ENCODE results near the gene RALGPS1.

RALGPS1 gene

DNA sequence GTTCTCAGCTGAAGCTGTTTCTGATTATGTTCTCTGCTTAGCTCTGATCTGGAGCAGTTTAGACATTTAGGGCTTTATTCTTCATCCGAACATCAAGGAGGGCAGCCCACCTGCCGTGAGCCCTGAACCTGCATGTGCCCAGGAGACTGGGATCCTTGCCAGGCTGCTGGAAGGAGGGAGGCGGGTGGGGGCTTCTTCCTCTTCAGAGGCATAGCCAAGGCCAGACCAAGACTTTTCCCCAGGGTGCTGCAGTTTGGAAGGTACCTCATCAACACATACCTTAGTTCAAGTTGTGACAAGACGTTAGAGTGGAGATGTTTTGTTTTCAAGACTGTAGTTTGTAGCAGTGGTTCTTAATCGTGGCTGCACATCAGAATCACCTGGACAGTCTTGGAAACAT is 64.9 kb downstream of the RALGPS1 start:
- no peak for DNase-seq
- in situ Hi-C loops (cut with HindIII; ENCODE audit: low pct_ligation_motif_present, low pct_unique_long_range_greater_than_20kb, low sequenced_read_pairs), result no loop called here

DNA sequence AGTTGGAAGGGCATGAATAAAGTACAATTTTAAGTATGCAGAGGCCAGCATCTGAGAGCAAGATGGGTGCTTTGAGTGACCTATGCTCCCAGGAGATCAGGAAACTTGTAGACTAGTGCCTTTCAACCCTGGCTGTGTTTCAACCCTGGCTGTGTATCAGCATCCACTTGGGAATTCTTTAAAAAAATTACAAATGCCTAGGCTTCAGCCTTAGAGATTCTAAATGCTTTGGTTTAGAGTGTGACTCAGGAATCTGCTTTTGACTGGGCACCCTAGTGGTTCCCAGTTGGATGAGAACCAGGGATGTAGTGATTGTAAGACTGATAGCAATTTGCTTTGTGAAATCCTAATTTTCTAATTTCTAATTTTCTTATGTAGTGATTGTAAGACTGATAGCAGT is 65.6 kb downstream of the RALGPS1 start:
- in situ Hi-C loops (cut with HindIII; ENCODE audit: low pct_ligation_motif_present, low pct_unique_long_range_greater_than_20kb, low sequenced_read_pairs), result no loop called here
- no peak for DNase-seq

DNA sequence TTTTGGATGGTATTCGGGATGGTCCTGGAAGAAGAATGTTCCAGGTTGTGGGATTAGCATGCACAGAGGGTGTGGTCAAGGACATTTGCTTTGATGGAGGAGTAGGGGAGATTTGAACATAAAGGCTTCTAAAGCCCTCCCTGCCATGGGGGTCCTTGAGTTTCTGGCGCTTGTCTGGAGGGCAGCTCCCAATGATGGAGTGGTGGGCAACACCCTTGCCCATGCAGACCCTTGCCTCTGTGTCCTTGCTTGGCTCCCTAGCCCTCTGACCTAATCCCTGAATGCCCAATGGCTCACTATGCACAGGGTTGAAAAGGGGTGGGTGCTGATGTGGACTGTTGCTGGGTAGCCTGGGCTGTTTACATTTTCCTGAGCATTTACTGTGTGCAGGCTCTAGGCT is 66.6 kb downstream of the RALGPS1 start:
- in situ Hi-C loops (cut with HindIII; ENCODE audit: low pct_ligation_motif_present, low pct_unique_long_range_greater_than_20kb, low sequenced_read_pairs), result no loop called here

DNA sequence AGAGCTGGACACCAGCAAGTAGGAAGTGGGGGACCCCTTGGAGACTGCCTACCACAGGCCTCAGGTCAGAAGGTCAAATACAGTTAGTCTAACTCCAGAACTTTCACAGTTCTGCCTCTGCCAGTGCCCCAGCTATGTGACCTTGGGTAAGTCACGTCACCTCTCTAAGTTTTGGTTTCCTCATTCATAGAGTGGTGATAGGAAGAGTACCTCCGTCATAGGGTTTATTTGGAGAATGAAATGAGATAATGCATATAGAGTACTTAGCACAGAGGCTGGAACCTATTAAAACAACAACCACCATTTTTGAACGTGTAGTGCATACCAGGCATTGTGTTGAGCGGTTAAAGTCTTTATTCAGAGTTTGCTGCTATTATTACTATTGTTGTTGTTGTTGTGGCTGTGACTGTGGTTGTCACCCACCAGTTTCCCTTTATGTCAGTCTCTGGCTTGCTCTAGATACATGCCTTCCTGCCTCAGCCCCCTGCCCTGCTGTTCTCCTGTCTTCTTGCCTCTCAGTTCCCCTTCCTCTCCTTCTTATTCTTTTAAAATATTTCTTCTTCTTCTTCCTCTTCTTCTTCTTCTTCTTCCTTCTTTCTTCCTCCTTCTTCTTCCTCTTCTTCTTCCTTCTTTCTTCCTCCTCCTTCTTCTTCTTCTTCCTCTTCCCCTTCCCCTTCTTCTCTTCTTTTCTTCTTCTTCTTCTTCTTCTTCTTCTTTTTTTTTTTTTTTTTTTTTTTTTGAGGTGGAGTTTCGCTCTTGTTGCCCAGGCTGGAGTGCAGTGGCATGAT is 67.8 kb downstream of the RALGPS1 start:
- in situ Hi-C loops (cut with HindIII; ENCODE audit: low pct_ligation_motif_present, low pct_unique_long_range_greater_than_20kb, low sequenced_read_pairs), result no loop called here
- DNase-seq, result no peak

More for the DNA sequence above, 66.6 kb downstream of the RALGPS1 start:
- DNase-seq, result no peak

DNA sequence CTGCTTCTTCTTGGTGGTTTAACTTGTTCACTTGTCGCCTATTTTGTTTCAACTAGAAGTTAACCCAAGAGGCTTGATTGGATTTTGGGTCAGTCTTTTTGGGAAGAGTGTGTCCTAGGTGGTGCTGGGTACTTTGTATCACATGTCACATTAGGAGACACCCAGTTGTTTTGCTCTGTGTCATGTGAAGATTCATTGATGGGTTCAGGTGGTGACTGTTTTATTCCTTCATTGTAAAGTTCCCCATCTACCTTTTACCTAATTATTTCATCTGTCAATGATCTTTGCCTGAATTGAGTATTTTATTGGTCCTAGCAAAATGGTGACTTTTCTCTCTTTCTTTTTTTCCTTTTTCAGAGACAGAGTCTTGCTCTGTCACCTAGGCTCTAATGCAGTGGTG is 69.2 kb downstream of the RALGPS1 start:
- in situ Hi-C loops (cut with HindIII; ENCODE audit: low pct_ligation_motif_present, low pct_unique_long_range_greater_than_20kb, low sequenced_read_pairs), result no loop called here

DNA sequence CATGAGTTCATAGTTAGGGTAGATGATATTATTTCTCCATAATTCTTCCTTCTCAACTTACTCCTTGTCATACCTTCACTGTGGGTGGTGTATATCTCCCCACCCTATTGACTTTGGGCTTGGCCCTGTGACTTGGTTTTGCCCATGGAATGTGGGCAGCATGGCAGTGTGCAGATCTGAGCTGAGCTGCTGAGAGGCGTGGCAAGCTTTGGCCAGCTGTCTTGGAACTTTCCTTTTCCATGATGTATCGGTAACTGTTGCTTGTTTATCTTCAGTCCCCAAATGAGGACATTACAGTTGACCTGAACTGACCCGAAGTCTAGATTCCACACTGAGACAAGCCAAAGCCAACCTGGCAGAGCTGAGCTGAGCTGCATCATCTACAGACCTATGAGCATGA is 70.4 kb downstream of the RALGPS1 start:
- DNase-seq, result no peak
- in situ Hi-C loops (cut with HindIII; ENCODE audit: low pct_ligation_motif_present, low pct_unique_long_range_greater_than_20kb, low sequenced_read_pairs), result no loop called here

More for the DNA sequence above, 69.2 kb downstream of the RALGPS1 start:
- no peak for DNase-seq

DNA sequence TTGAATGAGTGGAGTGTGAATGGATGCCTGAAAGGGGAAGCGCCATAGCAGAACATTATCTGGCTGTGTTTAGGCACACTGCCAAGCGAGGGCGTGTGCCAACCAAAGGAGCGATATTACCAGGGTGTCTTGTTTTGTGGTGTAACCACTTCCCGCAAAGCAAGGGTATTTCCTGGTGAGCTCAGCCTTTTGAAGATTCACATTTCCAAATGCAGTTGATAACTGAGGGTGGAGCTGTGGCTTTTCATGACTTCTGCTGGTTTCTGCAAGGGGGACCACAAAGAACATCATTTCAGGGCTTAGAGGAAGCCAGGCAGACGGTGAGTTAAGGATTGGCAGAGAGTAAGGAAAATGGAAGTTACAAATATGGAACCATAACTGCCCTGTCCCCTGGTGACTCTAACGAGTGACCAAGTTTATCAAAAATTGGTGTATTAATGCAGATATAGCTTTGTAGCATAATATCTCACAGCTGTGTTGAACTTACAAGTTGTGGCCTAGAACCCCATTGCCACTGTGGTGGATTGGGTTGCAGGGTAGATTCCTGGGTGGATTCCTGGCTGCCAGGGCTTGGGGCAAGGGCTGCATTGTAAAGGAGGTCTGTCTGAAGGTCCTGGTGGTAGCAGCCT is 71.4 kb downstream of the RALGPS1 start:
- peak; percentile 80 for DNase-seq
- in situ Hi-C loops (cut with HindIII; ENCODE audit: low pct_ligation_motif_present, low pct_unique_long_range_greater_than_20kb, low sequenced_read_pairs), result no loop called here

DNA sequence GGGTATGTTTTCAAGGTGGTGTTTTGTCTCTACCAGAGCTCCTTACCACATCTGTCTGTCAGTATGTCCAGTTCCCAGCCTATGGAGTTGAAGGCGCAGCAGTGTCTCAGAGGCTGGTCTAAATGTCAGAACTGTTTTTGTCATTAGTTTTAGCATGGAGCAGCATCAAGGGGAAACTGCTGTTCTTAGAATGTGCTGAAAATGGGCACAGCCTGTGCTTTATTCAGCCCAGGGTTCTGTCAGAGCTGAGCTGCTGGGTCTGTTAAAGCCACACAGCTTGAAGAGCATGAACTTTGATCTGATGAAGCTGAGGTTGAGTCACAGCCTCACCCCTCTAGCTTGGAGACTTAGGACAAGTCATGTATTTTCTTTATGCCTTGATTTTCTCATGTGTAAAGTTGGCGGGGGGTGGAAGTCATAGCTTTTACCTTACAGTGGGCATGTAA is 71.9 kb downstream of the RALGPS1 start:
- DNase-seq, result peak; percentile 28
- in situ Hi-C loops (cut with HindIII; ENCODE audit: low pct_ligation_motif_present, low pct_unique_long_range_greater_than_20kb, low sequenced_read_pairs), result no loop called here

DNA sequence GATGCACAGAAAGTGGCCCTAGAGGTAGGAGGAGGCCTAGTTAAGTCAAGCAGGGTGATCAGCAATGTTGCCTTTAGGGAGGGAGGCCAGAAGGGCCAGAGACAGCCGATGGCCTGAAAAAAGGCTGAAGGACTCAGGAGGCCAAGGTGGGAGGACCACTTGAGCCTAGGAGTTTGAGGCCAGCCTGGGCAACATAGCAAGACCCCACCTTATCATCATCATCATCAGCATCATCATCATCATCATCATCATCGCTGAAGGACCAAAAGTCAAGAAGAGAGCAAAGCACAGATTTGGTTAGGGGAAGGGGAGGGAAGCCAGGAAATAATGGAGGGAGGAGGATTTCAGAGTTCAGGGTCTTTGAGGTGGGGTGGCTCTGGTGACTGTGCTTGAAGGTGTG is 74.3 kb downstream of the RALGPS1 start:
- in situ Hi-C loops (cut with HindIII; ENCODE audit: low pct_ligation_motif_present, low pct_unique_long_range_greater_than_20kb, low sequenced_read_pairs), result no loop called here
- DNase-seq, result no peak

DNA sequence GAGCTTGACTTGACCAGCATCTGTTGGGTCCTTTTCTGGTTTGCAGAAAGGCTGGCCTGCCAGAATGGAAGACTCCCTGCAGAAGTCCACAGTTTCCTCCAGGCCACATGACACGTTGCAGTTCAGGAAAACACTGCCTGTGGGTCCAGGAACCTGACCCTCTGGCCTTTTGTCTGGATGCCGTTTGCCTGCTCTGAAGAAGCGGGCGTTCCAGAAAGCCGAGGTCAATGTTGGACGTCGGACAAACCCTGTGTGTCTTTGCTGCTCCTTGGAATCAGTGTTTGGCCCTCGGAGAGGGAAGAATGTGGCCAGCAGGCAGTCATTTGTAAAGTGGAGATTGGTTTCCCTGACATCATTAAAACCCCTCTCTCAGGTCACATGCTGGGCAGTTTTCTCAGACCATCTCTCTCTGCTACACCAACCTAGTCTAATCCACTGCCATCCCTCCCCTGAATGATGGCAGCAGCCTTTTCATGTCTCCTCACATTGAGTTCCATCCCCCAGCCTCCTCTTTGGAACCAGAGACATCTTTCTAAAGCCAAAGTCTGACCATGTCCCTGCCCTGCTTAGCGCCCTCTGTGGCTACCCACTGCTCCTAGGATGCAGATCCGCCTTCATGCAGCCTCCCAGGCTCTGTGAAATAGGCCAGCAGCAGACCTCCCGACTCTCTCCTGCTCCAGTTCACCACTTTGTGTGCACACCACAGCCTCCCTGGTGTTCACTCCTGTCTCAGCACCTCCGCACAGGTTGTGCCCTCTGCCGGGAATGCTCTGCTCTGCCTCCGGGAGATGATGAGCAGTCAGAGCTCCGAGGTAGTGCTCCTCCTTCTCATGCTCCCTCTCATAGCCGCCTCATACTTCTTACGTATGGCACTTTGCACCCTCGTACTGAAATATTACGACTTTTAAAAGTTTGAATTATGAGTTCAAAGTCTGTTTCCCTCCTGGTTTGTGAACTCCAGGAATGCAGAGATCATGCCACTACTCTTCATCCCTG is 75.6 kb downstream of the RALGPS1 start:
- in situ Hi-C loops (cut with HindIII; ENCODE audit: low pct_ligation_motif_present, low pct_unique_long_range_greater_than_20kb, low sequenced_read_pairs), result no loop called here
- DNase-seq, result no peak

DNA sequence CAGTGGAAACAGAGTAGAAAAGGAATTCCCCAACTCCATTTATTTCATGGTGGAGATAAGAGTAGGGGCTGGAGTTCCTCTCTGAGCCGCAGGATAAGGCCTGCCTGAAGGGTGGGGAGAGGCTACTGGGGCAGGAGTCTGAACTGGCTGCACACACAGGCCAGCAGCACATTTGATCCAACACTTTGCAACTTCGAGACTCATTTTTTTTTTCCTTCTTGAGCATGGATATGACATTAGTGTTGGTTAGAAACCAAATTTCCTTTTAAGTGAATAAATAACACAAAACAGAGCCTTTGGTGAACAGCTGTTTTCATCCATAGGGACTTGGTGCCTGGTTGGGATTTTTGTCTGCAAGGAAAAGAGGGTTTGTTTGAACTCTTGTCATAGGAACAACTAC is 76.6 kb downstream of the RALGPS1 start:
- in situ Hi-C loops (cut with HindIII; ENCODE audit: low pct_ligation_motif_present, low pct_unique_long_range_greater_than_20kb, low sequenced_read_pairs), result no loop called here
- no peak for DNase-seq

DNA sequence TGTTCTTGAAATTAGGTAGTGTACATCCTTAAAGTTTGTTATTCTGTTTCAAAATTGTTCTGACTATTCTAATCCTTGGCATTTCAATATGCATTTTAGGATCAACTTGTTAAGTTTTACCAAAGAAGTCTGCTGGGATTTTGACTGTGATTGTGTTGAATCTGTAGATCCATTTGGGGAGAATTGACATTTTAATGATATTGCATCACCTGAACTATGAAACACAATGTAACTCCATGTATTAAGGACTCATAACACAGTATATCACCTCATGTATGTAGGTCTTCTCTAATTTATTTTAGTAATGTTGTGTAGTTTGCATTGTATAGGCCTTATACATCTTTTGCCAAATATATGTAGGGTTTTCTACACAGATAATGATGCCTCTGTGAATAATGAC is 77.8 kb downstream of the RALGPS1 start:
- DNase-seq, result no peak
- in situ Hi-C loops (cut with HindIII; ENCODE audit: low pct_ligation_motif_present, low pct_unique_long_range_greater_than_20kb, low sequenced_read_pairs), result no loop called here

DNA sequence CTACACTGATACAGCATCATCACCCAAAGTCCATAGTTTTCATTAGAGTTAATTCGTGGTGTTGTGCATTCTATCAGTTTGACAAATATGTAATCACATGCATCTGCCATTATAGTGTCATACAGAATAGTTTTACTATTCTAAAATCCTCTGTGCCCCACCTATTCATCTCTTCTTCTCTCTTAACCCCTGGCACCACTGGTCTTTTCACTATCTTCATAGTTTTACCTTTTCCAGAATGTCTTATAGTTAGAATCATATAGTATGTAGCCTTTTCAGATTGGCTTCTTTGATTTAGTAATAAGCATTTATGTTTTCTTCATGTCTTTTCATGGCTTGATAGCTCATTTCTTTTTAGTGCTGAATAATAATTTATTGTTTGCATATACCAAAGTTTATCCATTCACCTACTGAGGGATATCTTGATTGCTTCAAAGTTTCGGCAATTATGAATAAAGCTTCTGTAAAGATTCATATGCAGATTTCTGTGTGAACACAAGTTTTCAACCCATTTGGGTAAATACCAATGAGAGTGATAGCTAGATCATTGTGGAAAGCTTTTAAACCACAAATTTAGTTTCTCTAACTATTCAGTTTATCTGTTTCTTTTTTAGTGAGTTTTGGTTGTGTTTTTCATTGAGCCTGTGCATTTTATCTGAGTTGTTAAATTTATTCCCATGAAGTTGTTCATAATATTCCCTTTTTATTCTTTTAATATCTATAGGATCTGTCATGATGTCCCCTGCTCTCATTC is 84.9 kb downstream of the RALGPS1 start:
- no peak for DNase-seq
- in situ Hi-C loops (cut with HindIII; ENCODE audit: low pct_ligation_motif_present, low pct_unique_long_range_greater_than_20kb, low sequenced_read_pairs), result no loop called here

DNA sequence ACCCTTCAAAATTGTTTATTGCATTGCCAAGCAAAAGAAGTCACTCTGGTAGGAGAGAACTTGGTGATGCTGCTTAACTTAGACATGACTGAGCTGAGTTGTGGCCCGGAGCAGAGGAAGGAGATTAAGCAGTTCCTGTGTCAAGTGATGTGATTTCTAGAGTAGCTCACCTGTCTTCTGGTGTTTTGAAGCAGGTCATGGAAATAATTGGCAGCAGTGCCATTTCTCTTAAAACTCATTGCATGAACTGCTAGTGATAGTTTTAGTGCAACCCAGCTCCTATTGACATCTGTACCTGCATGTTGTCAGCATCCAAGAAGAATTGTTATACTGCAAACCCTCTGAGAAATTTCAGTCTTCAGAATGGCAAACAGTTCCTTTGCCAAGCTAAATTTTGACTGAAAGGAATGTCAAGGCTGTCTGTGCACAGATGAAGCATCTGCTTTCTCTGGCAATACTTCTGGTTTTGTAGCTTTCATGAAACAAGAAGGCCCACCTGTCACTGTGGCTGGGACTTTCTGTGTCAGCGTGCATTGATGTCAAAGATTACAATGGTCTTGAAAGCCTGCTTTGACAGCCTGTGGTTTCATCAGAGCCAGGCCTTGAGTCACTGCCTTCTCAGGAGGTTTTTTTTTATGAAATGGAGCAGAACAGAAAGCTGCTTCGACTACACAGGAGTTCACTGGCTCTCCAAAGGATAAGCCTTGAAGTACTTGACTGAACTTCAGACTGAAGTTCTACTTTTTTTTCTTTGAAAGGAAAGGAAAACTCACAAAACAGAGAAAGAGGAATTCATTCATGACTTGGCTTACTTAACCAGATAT is 90.6 kb downstream of the RALGPS1 start:
- in situ Hi-C loops (cut with HindIII; ENCODE audit: low pct_ligation_motif_present, low pct_unique_long_range_greater_than_20kb, low sequenced_read_pairs), result no loop called here
- no peak for DNase-seq

DNA sequence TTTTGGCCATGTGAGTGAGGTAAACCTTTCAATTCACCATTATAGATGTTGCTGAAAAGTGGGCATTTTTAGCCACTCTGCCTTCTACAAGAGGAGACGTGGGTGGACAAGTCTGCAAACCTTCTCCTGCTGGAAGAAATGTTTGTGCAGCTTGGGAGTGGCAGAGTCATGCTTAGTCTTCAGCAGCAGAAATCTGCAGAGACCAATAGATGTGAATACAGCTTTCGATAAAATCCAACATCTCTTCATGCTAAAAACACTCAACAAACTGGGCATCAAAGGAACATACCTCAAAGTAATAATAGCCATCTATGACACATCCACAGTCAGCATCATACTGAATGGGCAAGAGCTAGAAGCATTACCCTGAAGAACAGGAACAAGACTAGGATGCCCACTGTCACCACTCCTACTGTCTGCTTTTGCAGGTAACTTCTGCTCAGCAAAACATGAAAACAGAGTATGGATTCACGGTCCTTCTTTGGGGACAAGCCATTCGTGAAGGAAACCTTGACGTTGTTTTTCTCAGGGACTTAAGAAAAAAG is 91.3 kb downstream of the RALGPS1 start:
- DNase-seq, result no peak
- in situ Hi-C loops (cut with HindIII; ENCODE audit: low pct_ligation_motif_present, low pct_unique_long_range_greater_than_20kb, low sequenced_read_pairs), result no loop called here

DNA sequence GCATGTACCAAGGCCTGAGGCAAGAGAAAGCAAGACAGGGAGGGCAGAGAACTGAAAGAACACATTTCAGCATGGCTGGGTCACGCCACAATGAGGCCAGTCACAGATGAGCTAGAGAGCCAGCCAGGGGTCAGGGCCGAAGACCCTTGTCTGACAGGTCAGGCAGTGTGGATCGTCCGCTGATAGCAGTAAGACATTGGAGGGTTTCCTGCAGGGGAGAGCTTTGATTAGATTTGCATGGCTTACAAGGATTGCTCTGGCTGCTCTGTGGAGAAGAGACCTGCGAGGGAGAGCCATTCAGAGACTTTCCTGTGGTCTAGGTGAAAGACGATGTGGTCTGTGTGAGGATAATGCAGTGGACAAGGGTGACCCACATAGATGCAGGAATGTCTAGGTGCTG is 93.1 kb downstream of the RALGPS1 start:
- in situ Hi-C loops (cut with HindIII; ENCODE audit: low pct_ligation_motif_present, low pct_unique_long_range_greater_than_20kb, low sequenced_read_pairs), result no loop called here
- DNase-seq, result no peak

DNA sequence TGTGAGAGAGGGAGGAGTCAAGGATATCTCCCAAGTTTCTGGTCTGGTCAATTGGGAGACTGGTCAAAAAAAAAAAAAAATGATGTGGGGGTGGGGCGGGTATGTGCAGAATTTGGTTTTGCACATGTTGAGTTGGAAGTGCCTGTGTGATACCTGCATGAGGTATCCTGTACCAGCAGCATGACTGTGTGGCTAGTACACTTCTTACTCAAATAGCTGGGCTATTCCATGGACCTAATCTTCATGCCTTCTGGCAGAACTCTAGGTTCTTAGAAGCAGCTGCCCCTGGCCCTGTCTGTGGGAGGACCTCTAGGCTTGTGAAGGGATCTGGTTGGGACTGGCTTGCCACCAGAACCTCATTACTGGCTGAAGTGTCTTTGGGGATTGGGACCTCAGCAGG is 93.5 kb downstream of the RALGPS1 start:
- in situ Hi-C loops (cut with HindIII; ENCODE audit: low pct_ligation_motif_present, low pct_unique_long_range_greater_than_20kb, low sequenced_read_pairs), result no loop called here

More for the DNA sequence above, 93.5 kb downstream of the RALGPS1 start:
- DNase-seq, result no peak
